Esophagus squamous epithelium (tissue), 5 donors: ENCODE results near the gene OTOS. TPM values are rescaled to one million over a fixed set of nuclear protein-coding genes. Genes with fewer than 3 reads are reported as not detected.

Experiments used
- DNase-seq: peaks from one replicate; lab custom pipeline; 2025; lab: John Stamatoyannopoulos, UW
- H3K27ac ChIP-seq, 4 donors: fragments of 200-600 bp; sonication (generic); one replicate each; pipeline ENCODE4 v1.5.1; 2016 to 2019; ENCODE audit warnings: mild to moderate bottlenecking in 1 of 4
- H3K27me3 ChIP-seq, 4 donors: fragments of 200-600 bp; sonication (generic); 1 replicate in 3 of 4; 2 replicates in 1 of 4; pipeline versions ENCODE4 v1.5.1 to v1.6.0; 2017 to 2021; ENCODE audit warnings: antibody characterized with exemption in 1 of 4
- H3K36me3 ChIP-seq, 3 donors: fragments of 200-600 bp; sonication (generic); one replicate each; pipeline ENCODE4 v1.5.1; 2016 to 2019
- H3K4me1 ChIP-seq, 3 donors: fragments of 200-600 bp; sonication (generic); one replicate each; pipeline ENCODE4 v1.5.1; 2017 to 2019
- H3K4me3 ChIP-seq, 4 donors: fragments of 200-600 bp; sonication (generic); 1 replicate in 3 of 4; 2 replicates in 1 of 4; pipeline ENCODE4 v1.5.1; 2016 to 2019; ENCODE audit warnings: mild to moderate bottlenecking in 2 of 4, moderate library complexity in 1 of 4
- H3K9me3 ChIP-seq, 3 donors: fragments of 200-600 bp; sonication (generic); one replicate each; pipeline ENCODE4 v1.5.1; 2016 to 2019
- CTCF ChIP-seq, 6 experiments: fragments of 450-650 bp in 4 of 6; fragments of 200-600 bp in 2 of 6; sonication (generic) in 2 of 6; IDR thresholded peaks; one replicate each; pipeline ENCODE4 v1.5.1; 2016 to 2019; ENCODE audit warnings: antibody characterized with exemption in 6 of 6, mild to moderate bottlenecking in 4 of 6, moderate library complexity in 4 of 6
- POLR2A ChIP-seq, 4 donors: fragments of 450-650 bp; IDR thresholded peaks; one replicate each; pipeline ENCODE4 v1.6.1; 2017; ENCODE audit warnings: antibody characterized with exemption in 4 of 4, mild to moderate bottlenecking in 4 of 4, moderate library complexity in 3 of 4
- WGBS, 2 donors: methylation state at CpG; one replicate each; pipeline ENCODE4 v1.1.5; 2018; 5-methylcytosine and 5-hydroxymethylcytosine counted together
- intact Hi-C: fragments of 100-400 bp; cut with DNase I; formaldehyde crosslinking; loops from one replicate; pipeline ENCODE4 v1.15.0; 2022
- total RNA-seq, 4 donors: library from RNA; depleted of rRNA; stranded (reverse); fragments of >200 nt; gene quantifications; one replicate each; pipeline ENCODE4 v1.1.0, GENCODE V29; 2016
- donor health status: DM: yes; HTN: yes; CAD: no.

Gene OTOS
- total RNA-seq, 4 donors from 2014 or later = not detected

- Histone ChIP-seq H3K27ac (no peak overlapping the region), H3K4me3 (no peak overlapping the region), H3K36me3 (peaks cover 0 to 9% (median 0%) of the 10 kb centered on the region in 3 donors), H3K27me3 (no peaks in the 10 kb centered on the region), H3K9me3 (no peaks in the 10 kb centered on the region), H3K4me1 (no peaks in the 10 kb centered on the region)
- WGBS, 2 donors = 42 to 82% methylated on average over 6 to 9 of the region's 11 CpGs
- DNase-seq = no peak
- intact Hi-C loops = no loop called here
- TF ChIP-seq CTCF (IDR thresholded peaks at IDR 0.05) = no peak
- no peak for TF ChIP-seq POLR2A (IDR thresholded peaks at IDR 0.05)
These were observed 18.8 kb downstream of the OTOS start for GRCh38 chr2:240121675-240122074.

GRCh38 chr2:240121190-240121589 lies 19.3 kb downstream of the OTOS start:
- 49 to 60% methylated on average over 4 of the region's 4 CpGs for WGBS, 2 donors
- intact Hi-C loops = no loop called here

GRCh38 chr2:240114233-240114632 lies 26.2 kb downstream of the OTOS start:
- no peak overlapping the region for H3K27ac ChIP-seq
- H3K27me3 ChIP-seq = peaks cover 0 to 44% (median 0%) of the 10 kb centered on the region in 4 donors
- no peak for TF ChIP-seq POLR2A (IDR thresholded peaks at IDR 0.05)
- no peak for TF ChIP-seq CTCF (IDR thresholded peaks at IDR 0.05)
- 78 to 81% methylated on average over 6 of the region's 6 CpGs for WGBS, 2 donors
- DNase-seq = no peak
- H3K9me3 ChIP-seq = no peaks in the 10 kb centered on the region
- no peaks in the 10 kb centered on the region for H3K36me3 ChIP-seq
- intact Hi-C loops = no loop called here
- H3K4me3 ChIP-seq = no peak overlapping the region
- H3K4me1 ChIP-seq = no peaks in the 10 kb centered on the region

More at GRCh38 chr2:240121190-240121589, 19.3 kb downstream of the OTOS start:
- Histone ChIP-seq H3K4me1 (no peaks in the 10 kb centered on the region), H3K27me3 (no peaks in the 10 kb centered on the region), H3K9me3 (no peaks in the 10 kb centered on the region), H3K4me3 (no peak overlapping the region), H3K36me3 (peaks cover 0 to 6% (median 0%) of the 10 kb centered on the region in 3 donors), H3K27ac (no peak overlapping the region)
- DNase-seq = no peak
- no peak for TF ChIP-seq CTCF (IDR thresholded peaks at IDR 0.05)
- no peak for TF ChIP-seq POLR2A (IDR thresholded peaks at IDR 0.05)

GRCh38 chr2:240112914-240113690 lies 27.4 kb downstream of the OTOS start:
- no peaks in the 10 kb centered on the region for H3K36me3 ChIP-seq
- H3K4me3 ChIP-seq = no peak overlapping the region
- DNase-seq = no peak
- H3K27me3 ChIP-seq = peaks cover 0 to 48% (median 0%) of the 10 kb centered on the region in 4 donors
- TF ChIP-seq POLR2A (IDR thresholded peaks at IDR 0.05) (no peak), CTCF (IDR thresholded peaks at IDR 0.05) (no peak)
- intact Hi-C loops = no loop called here
- WGBS, 2 donors = 36% methylated on average over 4 of the region's 5 CpGs; no CpG with 5 or more reads in 1 of the 2 donors
- H3K27ac ChIP-seq = no peak overlapping the region
- no peaks in the 10 kb centered on the region for H3K4me1 ChIP-seq
- no peaks in the 10 kb centered on the region for H3K9me3 ChIP-seq

GRCh38 chr2:240111253-240111652 lies 29.2 kb downstream of the OTOS start:
- Histone ChIP-seq H3K4me1 (no peaks in the 10 kb centered on the region), H3K9me3 (no peaks in the 10 kb centered on the region), H3K27me3 (peaks cover 0 to 60% (median 0%) of the 10 kb centered on the region in 4 donors), H3K27ac (no peak overlapping the region), H3K36me3 (no peaks in the 10 kb centered on the region), H3K4me3 (no peak overlapping the region)
- no peak for TF ChIP-seq CTCF (IDR thresholded peaks at IDR 0.05)
- no peak for TF ChIP-seq POLR2A (IDR thresholded peaks at IDR 0.05)
- DNase-seq = no peak
- intact Hi-C loops = no loop called here
- WGBS, 2 donors = 51 to 65% methylated on average over 10 of the region's 10 CpGs
